NB4 (cell line): ENCODE results near the gene BLOC1S4.

Experiments
- DNase-seq: peaks from one replicate; pipeline ENCODE4 v3.0.0; 2010; ENCODE audit warnings: low read depth
- H3K4me3 ChIP-seq: one replicate; pipeline ENCODE4 v1.5.1; 2011; ENCODE audit warnings: mild to moderate bottlenecking, low read depth, low read length, moderate library complexity
- MYC ChIP-seq: IDR thresholded peaks from 2 replicates; pipeline ENCODE4 v1.6.1; 2011; ENCODE audit warnings: low read depth, low read length
- POLR2A ChIP-seq: IDR thresholded peaks from 2 replicates; pipeline ENCODE4 v1.6.1; 2011; ENCODE audit warnings: mild to moderate bottlenecking; ENCODE audit not compliant: insufficient read length; ENCODE audit errors: extremely low read depth
- TF ChIP-seq, protein P1 (sequence below): IDR thresholded peaks from 2 replicates; pipeline ENCODE4 v1.6.1; 2011; ENCODE audit warnings: low read depth, low read length
- TF ChIP-seq, protein P2 (sequence below): IDR thresholded peaks from one replicate; pipeline ENCODE4 v1.5.1; 2012; ENCODE audit warnings: low read depth, low read length

BLOC1S4 gene

GRCh38 chr4:6746721-6747293, 30.8 kb downstream of the BLOC1S4 start:
- DNase-seq: no peak
- TF ChIP-seq, protein P1, sequence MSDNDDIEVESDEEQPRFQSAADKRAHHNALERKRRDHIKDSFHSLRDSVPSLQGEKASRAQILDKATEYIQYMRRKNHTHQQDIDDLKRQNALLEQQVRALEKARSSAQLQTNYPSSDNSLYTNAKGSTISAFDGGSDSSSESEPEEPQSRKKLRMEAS: no peak
- no peak for TF ChIP-seq POLR2A
- TF ChIP-seq, protein P2, sequence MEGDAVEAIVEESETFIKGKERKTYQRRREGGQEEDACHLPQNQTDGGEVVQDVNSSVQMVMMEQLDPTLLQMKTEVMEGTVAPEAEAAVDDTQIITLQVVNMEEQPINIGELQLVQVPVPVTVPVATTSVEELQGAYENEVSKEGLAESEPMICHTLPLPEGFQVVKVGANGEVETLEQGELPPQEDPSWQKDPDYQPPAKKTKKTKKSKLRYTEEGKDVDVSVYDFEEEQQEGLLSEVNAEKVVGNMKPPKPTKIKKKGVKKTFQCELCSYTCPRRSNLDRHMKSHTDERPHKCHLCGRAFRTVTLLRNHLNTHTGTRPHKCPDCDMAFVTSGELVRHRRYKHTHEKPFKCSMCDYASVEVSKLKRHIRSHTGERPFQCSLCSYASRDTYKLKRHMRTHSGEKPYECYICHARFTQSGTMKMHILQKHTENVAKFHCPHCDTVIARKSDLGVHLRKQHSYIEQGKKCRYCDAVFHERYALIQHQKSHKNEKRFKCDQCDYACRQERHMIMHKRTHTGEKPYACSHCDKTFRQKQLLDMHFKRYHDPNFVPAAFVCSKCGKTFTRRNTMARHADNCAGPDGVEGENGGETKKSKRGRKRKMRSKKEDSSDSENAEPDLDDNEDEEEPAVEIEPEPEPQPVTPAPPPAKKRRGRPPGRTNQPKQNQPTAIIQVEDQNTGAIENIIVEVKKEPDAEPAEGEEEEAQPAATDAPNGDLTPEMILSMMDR: no peak
- H3K4me3 ChIP-seq: no peak overlapping the region

- no peak overlapping the region for H3K4me3 ChIP-seq
- TF ChIP-seq, protein P2: no peak
- TF ChIP-seq POLR2A (no peak), MYC (no peak)
- TF ChIP-seq, protein P1: no peak
- no peak for DNase-seq
These were observed 31.5 kb downstream of the BLOC1S4 start for GRCh38 chr4:6747294-6748051.

DNA sequence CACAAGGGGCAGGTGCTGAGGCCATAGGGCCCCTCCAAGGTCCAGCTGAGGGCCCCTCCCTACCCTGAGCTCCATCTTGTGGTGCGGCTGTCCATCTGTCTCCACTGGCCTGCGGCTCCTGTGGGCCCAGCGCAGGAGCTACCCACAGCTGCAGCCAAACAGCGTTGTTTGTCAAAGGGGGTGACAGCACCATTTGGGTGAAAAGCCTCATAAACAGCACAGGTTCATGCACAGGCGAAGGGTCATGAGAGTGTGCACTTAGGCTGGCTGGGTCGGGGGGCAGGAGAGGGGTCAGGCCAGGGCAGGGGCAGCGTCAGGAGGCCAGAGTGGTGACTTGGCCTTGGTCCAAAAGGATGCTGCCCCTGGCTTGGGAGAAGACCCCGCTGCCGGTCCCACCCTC, 32.3 kb downstream of the BLOC1S4 start:
- no peak overlapping the region for H3K4me3 ChIP-seq
- no peak for DNase-seq
- TF ChIP-seq, protein P2: no peak
- TF ChIP-seq, protein P1: no peak
- no peak for TF ChIP-seq POLR2A
- no peak for TF ChIP-seq MYC

DNA sequence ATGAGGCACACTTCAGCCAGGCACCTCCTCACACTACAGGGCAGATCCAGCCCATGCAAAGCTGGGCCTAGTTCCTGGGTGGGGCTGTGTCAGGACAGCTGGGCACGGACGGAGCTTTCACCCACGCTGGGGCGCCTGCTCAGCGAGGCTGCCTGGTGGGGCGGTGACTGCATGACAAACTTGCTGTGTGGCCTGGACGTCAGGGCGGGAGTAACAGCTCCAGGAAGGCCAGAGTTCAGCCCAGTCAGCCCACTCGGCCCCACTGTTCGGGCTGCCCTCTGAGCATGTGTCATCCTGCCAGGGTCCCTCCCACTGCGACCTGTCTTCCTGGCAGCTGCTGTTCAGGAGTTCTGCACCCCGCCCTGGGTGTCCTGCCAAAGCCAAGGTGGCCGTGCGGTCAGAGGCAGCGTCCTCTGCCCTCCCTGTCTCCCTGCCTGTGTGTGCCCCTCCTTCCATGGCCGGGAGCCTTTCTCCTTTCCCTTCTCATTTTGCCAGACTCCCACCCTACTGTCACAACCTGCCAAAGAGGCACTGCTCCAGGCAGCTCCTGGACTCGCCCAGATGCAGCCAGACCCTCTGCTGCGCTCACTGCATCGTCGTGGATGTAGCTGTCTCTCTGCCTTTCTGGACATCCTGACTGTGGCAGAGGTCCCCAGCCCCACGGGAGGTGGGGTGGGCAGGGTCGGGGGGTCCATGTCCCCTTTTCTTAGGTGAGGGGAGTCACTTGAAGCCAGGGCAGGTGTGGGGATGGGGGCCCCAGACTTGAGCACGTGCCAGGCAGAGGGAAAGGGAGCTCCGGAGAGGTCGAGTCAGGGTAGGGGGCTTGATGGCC, 33.6 kb downstream of the BLOC1S4 start:
- DNase-seq: no peak
- no peak for TF ChIP-seq POLR2A
- TF ChIP-seq, protein P1: no peak
- TF ChIP-seq, protein P2: no peak
- TF ChIP-seq MYC: no peak
- H3K4me3 ChIP-seq: no peak overlapping the region

DNA sequence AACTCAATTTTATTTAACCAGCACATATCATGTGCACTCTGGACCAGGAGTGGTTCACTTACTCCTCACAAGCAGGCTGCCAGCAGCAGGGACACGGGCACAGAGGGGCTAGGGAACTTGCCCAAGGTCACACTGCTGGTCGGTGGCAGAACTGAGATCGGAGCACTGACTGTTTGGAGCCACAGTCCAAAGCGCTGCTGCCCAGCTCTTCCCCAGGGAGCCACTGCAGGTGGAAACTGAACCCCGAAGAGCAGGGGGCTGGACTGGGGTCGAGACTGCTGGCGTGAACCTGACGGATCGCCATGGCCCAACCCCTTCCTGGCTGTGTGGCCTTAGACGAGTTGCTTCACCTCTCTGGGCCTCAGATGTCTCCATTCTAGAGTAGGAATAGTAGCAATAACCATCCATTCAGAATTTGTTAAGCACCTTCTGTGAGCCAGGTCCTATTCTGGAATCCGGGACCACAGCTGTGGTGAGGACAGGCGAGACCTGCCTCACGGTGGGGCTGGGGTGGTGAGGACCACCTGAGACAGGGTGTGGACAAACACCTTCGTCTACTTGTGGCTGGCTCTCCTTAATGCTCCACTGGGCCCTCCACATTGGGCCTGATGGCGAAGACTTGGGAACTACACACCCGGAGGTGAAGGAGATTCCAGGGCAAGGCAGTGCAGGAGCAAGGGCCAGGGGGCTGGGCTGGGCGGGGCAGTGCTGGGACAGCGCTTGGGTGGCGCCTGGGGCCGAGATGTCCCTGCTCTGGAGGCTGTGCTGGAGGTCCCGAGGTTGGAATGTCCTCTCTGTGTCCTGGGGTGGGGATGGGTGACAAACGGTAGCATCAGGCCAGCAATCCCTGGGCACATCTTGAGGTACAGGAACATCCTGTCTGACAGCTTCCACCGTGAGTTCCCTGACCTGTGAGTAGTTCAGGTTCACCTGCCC, 34.6 kb downstream of the BLOC1S4 start:
- H3K4me3 ChIP-seq: no peak overlapping the region
- TF ChIP-seq, protein P1: no peak
- TF ChIP-seq, protein P2: no peak
- no peak for TF ChIP-seq MYC
- DNase-seq: no peak
